Gastrocnemius medialis (tissue), 4 donors: ENCODE results near the gene MEF2C.

ENCODE experiments used
- CTCF ChIP-seq, 5 experiments: fragments of 450-650 bp in 3 of 5; fragments of 200-600 bp in 2 of 5; sonication (generic) in 2 of 5; IDR thresholded peaks in 4 of 5; conservative IDR thresholded peaks in 1 of 5; 1 replicate in 4 of 5; 2 replicates in 1 of 5; pipeline ENCODE4 v1.5.1; 2016 to 2019; ENCODE audit warnings: antibody characterized with exemption in 5 of 5, mild to moderate bottlenecking in 3 of 5, moderate library complexity in 3 of 5
- POLR2A ChIP-seq, 2 donors: fragments of 450-650 bp; IDR thresholded peaks; one replicate each; pipeline ENCODE4 v1.6.1; 2017; ENCODE audit warnings: antibody characterized with exemption in 2 of 2, mild to moderate bottlenecking in 2 of 2, moderate library complexity in 2 of 2

- TF ChIP-seq CTCF (IDR thresholded peaks at IDR 0.05 in 4 of 5, conservative IDR thresholded peaks at IDR 0.05 in 1 of 5): no peak
- no peak for TF ChIP-seq POLR2A (IDR thresholded peaks at IDR 0.05)
Observed at GRCh38 chr5:88687373-88687911, 195.5 kb downstream of the MEF2C start.
